HG03175 (cell line): ENCODE measurements around the gene LRP1.

Experiments
- ATAC-seq: cut with Tn5 transposase; IDR thresholded peaks from one replicate; pipeline ENCODE4 v1.9.1; 2021; ENCODE audit warnings: mild to moderate bottlenecking, moderate library complexity; ENCODE audit not compliant: unreplicated experiment

Gene LRP1

GRCh38 chr12:57190037-57190436 lies 61.8 kb downstream of the LRP1 start:
- no peak for ATAC-seq

- ATAC-seq, result no peak
Observed at GRCh38 chr12:57190821-57191220, 62.5 kb downstream of the LRP1 start.

- no peak for ATAC-seq
Observed at GRCh38 chr12:57191410-57191809, 63.1 kb downstream of the LRP1 start.

GRCh38 chr12:57192920-57193319 lies 64.6 kb downstream of the LRP1 start:
- ATAC-seq, result no peak

- no peak for ATAC-seq
Observed at GRCh38 chr12:57193706-57194245, 65.5 kb downstream of the LRP1 start.

- no peak for ATAC-seq
Observed at GRCh38 chr12:57194253-57194652, 66.0 kb downstream of the LRP1 start.

GRCh38 chr12:57195186-57195585 lies 66.9 kb downstream of the LRP1 start:
- ATAC-seq, result no peak

GRCh38 chr12:57195611-57196371 lies 67.5 kb downstream of the LRP1 start:
- no peak for ATAC-seq

GRCh38 chr12:57196439-57196838 lies 68.2 kb downstream of the LRP1 start:
- ATAC-seq, result no peak

GRCh38 chr12:57196956-57197355 lies 68.7 kb downstream of the LRP1 start:
- no peak for ATAC-seq

GRCh38 chr12:57198329-57198728 lies 70.0 kb downstream of the LRP1 start:
- no peak for ATAC-seq

- ATAC-seq, result no peak
Observed at GRCh38 chr12:57199191-57199590, 70.9 kb downstream of the LRP1 start.

GRCh38 chr12:57200497-57200896 lies 72.2 kb downstream of the LRP1 start:
- ATAC-seq, result no peak

- no peak for ATAC-seq
Observed at GRCh38 chr12:57201219-57201618, 72.9 kb downstream of the LRP1 start.

- no peak for ATAC-seq
Observed at GRCh38 chr12:57201631-57202030, 73.3 kb downstream of the LRP1 start.

- ATAC-seq, result no peak
Observed at GRCh38 chr12:57202321-57202720, 74.0 kb downstream of the LRP1 start.

- no peak for ATAC-seq
Observed at GRCh38 chr12:57203201-57203600, 74.9 kb downstream of the LRP1 start.

GRCh38 chr12:57203791-57204190 lies 75.5 kb downstream of the LRP1 start:
- ATAC-seq, result no peak

- ATAC-seq, result no peak
Observed at GRCh38 chr12:57204454-57204853, 76.2 kb downstream of the LRP1 start.

- ATAC-seq, result no peak
Observed at GRCh38 chr12:57205186-57205585, 76.9 kb downstream of the LRP1 start.

- ATAC-seq, result no peak
Observed at GRCh38 chr12:57205931-57206330, 77.6 kb downstream of the LRP1 start.

GRCh38 chr12:57207731-57208630 lies 79.7 kb downstream of the LRP1 start:
- ATAC-seq, result no peak
